OCI-LY3 (cell line): ENCODE measurements around the gene PBX4.

ENCODE experiments used
- EZH2phosphoT487 ChIP-seq: fragments of 200-600 bp; shearing (Covaris generic); IDR thresholded peaks from 2 replicates; pipeline ENCODE4 v1.6.1; 2018; ENCODE audit warnings: antibody characterized with exemption, mixed run types, low read depth
- TF ChIP-seq, protein P1 (sequence below): fragments of 200-600, 300-600 bp; sonication (generic); IDR thresholded peaks from 2 replicates; pipeline ENCODE4 v1.5.1; 2014; ENCODE audit warnings: antibody characterized with exemption, low read length, low read depth

DNA sequence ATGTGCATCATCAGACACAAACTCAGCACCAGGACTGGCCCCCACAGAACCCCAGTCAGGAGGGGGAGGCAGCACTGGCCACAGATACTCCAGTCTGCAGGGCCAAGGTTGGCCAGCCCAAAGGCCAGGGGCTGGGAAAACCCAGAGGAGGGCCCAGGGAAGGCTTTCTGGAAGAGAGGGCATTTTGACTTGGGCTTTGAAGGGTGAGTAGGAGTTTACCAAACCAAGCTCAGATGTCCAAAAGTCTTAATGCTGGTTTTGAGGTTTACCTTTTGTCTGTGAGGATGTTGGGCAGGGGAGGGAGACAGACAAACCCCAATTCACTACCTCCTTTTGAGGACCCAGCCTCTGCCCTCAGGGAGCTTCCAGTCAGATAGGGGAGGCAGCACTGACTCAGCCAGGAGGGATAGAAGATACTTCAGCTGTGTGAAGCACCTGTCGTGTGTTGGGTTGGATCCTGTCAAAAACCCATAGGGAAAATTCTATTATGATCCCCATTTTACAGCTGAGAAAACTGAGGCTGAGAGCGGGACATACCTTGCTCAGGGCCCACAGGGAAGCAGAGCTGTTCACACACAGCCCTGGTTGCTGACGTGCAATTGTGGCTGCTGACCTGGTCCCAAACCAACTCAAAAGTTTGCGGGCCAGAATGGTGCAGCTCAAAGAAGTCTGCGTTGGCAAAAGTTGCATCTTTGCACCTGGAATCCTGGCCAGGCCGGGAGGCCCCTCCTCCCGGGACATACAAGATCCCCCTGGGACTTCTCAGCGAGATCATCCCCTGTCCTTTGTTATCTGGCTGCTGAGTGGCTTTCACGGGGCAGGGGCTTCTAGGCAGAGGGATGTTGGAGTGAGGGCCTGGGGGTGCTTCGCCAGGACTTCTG is 67.3 kb downstream of the PBX4 start:
- TF ChIP-seq, protein P1, sequence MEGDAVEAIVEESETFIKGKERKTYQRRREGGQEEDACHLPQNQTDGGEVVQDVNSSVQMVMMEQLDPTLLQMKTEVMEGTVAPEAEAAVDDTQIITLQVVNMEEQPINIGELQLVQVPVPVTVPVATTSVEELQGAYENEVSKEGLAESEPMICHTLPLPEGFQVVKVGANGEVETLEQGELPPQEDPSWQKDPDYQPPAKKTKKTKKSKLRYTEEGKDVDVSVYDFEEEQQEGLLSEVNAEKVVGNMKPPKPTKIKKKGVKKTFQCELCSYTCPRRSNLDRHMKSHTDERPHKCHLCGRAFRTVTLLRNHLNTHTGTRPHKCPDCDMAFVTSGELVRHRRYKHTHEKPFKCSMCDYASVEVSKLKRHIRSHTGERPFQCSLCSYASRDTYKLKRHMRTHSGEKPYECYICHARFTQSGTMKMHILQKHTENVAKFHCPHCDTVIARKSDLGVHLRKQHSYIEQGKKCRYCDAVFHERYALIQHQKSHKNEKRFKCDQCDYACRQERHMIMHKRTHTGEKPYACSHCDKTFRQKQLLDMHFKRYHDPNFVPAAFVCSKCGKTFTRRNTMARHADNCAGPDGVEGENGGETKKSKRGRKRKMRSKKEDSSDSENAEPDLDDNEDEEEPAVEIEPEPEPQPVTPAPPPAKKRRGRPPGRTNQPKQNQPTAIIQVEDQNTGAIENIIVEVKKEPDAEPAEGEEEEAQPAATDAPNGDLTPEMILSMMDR = no peak
- no peak for TF ChIP-seq EZH2phosphoT487
